HEK293 (cell line): ENCODE data around the gene SNX10.

ENCODE experiments used
- FEZF1 ChIP-seq: fragments of 450-650 bp; formaldehyde crosslinking; IDR thresholded peaks from 2 replicates; pipeline ENCODE4 v1.5.1; 2016; ENCODE audit warnings: missing biosample characterization, missing genetic modification characterization
- GLI4 ChIP-seq: fragments of 450-650 bp; formaldehyde crosslinking; IDR thresholded peaks from 2 replicates; pipeline ENCODE4 v1.5.1; 2016; ENCODE audit warnings: missing biosample characterization, missing genetic modification characterization
- KLF10 ChIP-seq: fragments of 450-650 bp; IDR thresholded peaks from 2 replicates; pipeline ENCODE4 v1.5.1; 2018; ENCODE audit warnings: missing biosample characterization, mild to moderate bottlenecking, missing genetic modification characterization
- REPIN1 ChIP-seq: fragments of 450-650 bp; formaldehyde crosslinking; IDR thresholded peaks from 2 replicates; pipeline ENCODE4 v1.5.1; 2017; ENCODE audit warnings: missing biosample characterization, missing genetic modification characterization, low read depth
- SP7 ChIP-seq: fragments of 450-650 bp; formaldehyde crosslinking; IDR thresholded peaks from 2 replicates; pipeline ENCODE4 v1.5.1; 2016; ENCODE audit warnings: missing biosample characterization, missing genetic modification characterization
- TRIM28 ChIP-seq: IDR thresholded peaks from 2 replicates; pipeline ENCODE4 v1.6.1; 2011; ENCODE audit warnings: low read length, control low read depth, borderline replicate concordance
- ZBTB21 ChIP-seq: fragments of 450-650 bp; formaldehyde crosslinking; IDR thresholded peaks from 2 replicates; pipeline ENCODE4 v1.5.1; 2017; ENCODE audit warnings: missing biosample characterization, missing genetic modification characterization
- ZFP37 ChIP-seq: fragments of 450-650 bp; formaldehyde crosslinking; IDR thresholded peaks from 2 replicates; pipeline ENCODE4 v1.5.1; 2016; ENCODE audit warnings: missing biosample characterization, missing genetic modification characterization
- ZNF169 ChIP-seq: fragments of 450-650 bp; formaldehyde crosslinking; IDR thresholded peaks from 2 replicates; pipeline ENCODE4 v1.5.1; 2016; ENCODE audit warnings: missing biosample characterization, missing genetic modification characterization
- ZNF184 ChIP-seq: fragments of 450-650 bp; IDR thresholded peaks from 2 replicates; pipeline ENCODE4 v1.5.1; 2018; ENCODE audit warnings: missing biosample characterization, mild to moderate bottlenecking, missing genetic modification characterization
- ZNF19 ChIP-seq: fragments of 450-650 bp; formaldehyde crosslinking; IDR thresholded peaks from 2 replicates; pipeline ENCODE4; 2016; ENCODE audit warnings: missing biosample characterization, missing genetic modification characterization, low read depth
- ZNF521 ChIP-seq: fragments of 450-650 bp; formaldehyde crosslinking; IDR thresholded peaks from 2 replicates; pipeline ENCODE4 v1.5.1; 2017; ENCODE audit warnings: missing biosample characterization, mild to moderate bottlenecking, missing genetic modification characterization
- ZNF529 ChIP-seq: fragments of 450-650 bp; formaldehyde crosslinking; IDR thresholded peaks from 2 replicates; pipeline ENCODE4 v1.5.1; 2017; ENCODE audit warnings: missing genetic modification characterization, missing biosample characterization; ENCODE audit not compliant: insufficient replicate concordance
- ZSCAN16 ChIP-seq: fragments of 450-650 bp; formaldehyde crosslinking; IDR thresholded peaks from 2 replicates; pipeline ENCODE4 v1.5.1; 2016; ENCODE audit warnings: missing biosample characterization, missing genetic modification characterization
- ZSCAN30 ChIP-seq: fragments of 450-650 bp; IDR thresholded peaks from 2 replicates; pipeline ENCODE4 v1.5.1; 2018; ENCODE audit warnings: missing biosample characterization, mild to moderate bottlenecking, missing genetic modification characterization, moderate library complexity
- TF ChIP-seq, protein P1 (sequence below): fragments of 450-650 bp; formaldehyde crosslinking; IDR thresholded peaks from 2 replicates; pipeline ENCODE4 v1.5.1; 2016; ENCODE audit warnings: missing biosample characterization, missing genetic modification characterization
- TF ChIP-seq, protein P2 (sequence below): fragments of 450-650 bp; formaldehyde crosslinking; IDR thresholded peaks from 2 replicates; pipeline ENCODE4 v1.5.1; 2016; ENCODE audit warnings: missing biosample characterization, missing genetic modification characterization
- TF ChIP-seq, protein P3 (sequence below): fragments of 450-650 bp; formaldehyde crosslinking; IDR thresholded peaks from 2 replicates; pipeline ENCODE4 v1.5.1; 2016; ENCODE audit warnings: missing biosample characterization, missing genetic modification characterization
- TF ChIP-seq, protein P4 (sequence below): fragments of 450-650 bp; IDR thresholded peaks from 2 replicates; pipeline ENCODE4 v1.5.1; 2018; ENCODE audit warnings: missing biosample characterization, mild to moderate bottlenecking, missing genetic modification characterization
- TF ChIP-seq, protein P5 (sequence below): fragments of 450-650 bp; formaldehyde crosslinking; IDR thresholded peaks from 2 replicates; pipeline ENCODE4 v1.5.1; 2017; ENCODE audit warnings: missing biosample characterization, missing genetic modification characterization
- TF ChIP-seq, protein P6 (sequence below): fragments of 450-650 bp; formaldehyde crosslinking; IDR thresholded peaks from 2 replicates; pipeline ENCODE4 v1.5.1; 2017; ENCODE audit warnings: missing biosample characterization, missing genetic modification characterization
- TF ChIP-seq, protein P7 (sequence below): fragments of 450-650 bp; formaldehyde crosslinking; IDR thresholded peaks from 2 replicates; pipeline ENCODE4 v1.5.1; 2016; ENCODE audit warnings: missing biosample characterization, missing genetic modification characterization
- TF ChIP-seq, protein P8 (sequence below): fragments of 450-650 bp; formaldehyde crosslinking; IDR thresholded peaks from 2 replicates; pipeline ENCODE4 v1.5.0; 2017; ENCODE audit warnings: missing biosample characterization, missing genetic modification characterization, borderline replicate concordance

SNX10 gene

DNA sequence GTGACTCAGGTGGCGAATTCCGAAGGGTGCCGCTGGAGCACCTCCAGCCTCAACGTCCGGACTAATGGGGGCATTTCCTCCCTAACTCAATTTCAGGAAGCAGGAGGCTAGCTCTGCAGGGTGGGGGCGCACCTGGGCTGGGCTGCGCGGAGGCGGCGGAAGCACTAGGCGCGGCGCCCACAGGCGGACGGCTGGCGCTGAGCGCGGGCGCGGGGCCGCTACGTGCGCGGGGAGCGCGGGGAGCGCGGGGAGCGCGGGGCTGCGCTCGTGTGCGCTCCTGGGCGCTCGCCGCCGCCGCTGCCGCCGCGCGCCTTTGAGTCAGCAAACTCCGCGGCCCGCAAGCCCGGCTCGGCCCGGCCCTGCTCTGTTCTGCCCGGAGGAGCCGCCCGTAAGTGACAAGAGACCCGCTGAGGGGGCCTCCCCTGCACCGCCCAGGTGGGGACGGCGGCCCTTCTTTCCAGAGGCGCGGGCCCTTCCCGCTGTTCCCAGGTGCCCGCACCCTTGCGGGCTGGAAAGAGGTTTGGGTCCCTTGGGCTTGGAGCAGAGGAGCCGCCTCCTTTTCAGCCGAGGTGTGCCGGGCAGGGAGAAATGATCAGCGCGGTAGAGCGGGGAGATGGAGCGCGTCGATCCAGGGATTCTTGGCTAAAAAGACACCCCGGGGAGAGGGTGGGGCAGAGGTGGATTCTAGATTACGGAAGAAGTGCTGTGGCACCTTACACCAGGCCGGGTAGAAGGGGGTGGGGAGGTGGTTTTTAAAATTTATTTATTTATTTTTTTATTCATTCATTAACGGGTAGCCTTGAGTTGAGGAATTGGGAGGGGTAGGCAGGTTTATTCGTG lies at the start of gene SNX10 (continued):
- TF ChIP-seq, protein P1, sequence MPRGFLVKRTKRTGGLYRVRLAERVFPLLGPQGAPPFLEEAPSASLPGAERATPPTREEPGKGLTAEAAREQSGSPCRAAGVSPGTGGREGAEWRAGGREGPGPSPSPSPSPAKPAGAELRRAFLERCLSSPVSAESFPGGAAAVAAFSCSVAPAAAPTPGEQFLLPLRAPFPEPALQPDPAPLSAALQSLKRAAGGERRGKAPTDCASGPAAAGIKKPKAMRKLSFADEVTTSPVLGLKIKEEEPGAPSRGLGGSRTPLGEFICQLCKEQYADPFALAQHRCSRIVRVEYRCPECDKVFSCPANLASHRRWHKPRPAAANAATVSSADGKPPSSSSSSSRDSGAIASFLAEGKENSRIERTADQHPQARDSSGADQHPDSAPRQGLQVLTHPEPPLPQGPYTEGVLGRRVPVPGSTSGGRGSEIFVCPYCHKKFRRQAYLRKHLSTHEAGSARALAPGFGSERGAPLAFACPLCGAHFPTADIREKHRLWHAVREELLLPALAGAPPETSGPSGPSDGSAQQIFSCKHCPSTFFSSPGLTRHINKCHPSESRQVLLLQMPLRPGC (tag by site-specific recombination) = no peak
- TF ChIP-seq, protein P2, sequence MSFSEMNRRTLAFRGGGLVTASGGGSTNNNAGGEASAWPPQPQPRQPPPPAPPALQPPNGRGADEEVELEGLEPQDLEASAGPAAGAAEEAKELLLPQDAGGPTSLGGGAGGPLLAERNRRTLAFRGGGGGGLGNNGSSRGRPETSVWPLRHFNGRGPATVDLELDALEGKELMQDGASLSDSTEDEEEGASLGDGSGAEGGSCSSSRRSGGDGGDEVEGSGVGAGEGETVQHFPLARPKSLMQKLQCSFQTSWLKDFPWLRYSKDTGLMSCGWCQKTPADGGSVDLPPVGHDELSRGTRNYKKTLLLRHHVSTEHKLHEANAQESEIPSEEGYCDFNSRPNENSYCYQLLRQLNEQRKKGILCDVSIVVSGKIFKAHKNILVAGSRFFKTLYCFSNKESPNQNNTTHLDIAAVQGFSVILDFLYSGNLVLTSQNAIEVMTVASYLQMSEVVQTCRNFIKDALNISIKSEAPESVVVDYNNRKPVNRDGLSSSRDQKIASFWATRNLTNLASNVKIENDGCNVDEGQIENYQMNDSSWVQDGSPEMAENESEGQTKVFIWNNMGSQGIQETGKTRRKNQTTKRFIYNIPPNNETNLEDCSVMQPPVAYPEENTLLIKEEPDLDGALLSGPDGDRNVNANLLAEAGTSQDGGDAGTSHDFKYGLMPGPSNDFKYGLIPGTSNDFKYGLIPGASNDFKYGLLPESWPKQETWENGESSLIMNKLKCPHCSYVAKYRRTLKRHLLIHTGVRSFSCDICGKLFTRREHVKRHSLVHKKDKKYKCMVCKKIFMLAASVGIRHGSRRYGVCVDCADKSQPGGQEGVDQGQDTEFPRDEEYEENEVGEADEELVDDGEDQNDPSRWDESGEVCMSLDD (tag by site-specific recombination) = no peak
- TF ChIP-seq, protein P3, sequence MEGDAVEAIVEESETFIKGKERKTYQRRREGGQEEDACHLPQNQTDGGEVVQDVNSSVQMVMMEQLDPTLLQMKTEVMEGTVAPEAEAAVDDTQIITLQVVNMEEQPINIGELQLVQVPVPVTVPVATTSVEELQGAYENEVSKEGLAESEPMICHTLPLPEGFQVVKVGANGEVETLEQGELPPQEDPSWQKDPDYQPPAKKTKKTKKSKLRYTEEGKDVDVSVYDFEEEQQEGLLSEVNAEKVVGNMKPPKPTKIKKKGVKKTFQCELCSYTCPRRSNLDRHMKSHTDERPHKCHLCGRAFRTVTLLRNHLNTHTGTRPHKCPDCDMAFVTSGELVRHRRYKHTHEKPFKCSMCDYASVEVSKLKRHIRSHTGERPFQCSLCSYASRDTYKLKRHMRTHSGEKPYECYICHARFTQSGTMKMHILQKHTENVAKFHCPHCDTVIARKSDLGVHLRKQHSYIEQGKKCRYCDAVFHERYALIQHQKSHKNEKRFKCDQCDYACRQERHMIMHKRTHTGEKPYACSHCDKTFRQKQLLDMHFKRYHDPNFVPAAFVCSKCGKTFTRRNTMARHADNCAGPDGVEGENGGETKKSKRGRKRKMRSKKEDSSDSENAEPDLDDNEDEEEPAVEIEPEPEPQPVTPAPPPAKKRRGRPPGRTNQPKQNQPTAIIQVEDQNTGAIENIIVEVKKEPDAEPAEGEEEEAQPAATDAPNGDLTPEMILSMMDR (tag by site-specific recombination) = peak; percentile 46
- TF ChIP-seq KLF10 (tag by site-specific recombination) = no peak
- no peak for TF ChIP-seq SP7
- no peak for TF ChIP-seq REPIN1 (tag by site-specific recombination)
- TF ChIP-seq ZFP37 (tag by site-specific recombination) = no peak
- no peak; the same call in 1 of the 2 replicates for TF ChIP-seq TRIM28
- TF ChIP-seq ZSCAN30 (tag by site-specific recombination) = no peak
- no peak for TF ChIP-seq FEZF1 (tag by site-specific recombination)
- TF ChIP-seq ZNF521 (tag by site-specific recombination) = no peak
- TF ChIP-seq, protein P4, sequence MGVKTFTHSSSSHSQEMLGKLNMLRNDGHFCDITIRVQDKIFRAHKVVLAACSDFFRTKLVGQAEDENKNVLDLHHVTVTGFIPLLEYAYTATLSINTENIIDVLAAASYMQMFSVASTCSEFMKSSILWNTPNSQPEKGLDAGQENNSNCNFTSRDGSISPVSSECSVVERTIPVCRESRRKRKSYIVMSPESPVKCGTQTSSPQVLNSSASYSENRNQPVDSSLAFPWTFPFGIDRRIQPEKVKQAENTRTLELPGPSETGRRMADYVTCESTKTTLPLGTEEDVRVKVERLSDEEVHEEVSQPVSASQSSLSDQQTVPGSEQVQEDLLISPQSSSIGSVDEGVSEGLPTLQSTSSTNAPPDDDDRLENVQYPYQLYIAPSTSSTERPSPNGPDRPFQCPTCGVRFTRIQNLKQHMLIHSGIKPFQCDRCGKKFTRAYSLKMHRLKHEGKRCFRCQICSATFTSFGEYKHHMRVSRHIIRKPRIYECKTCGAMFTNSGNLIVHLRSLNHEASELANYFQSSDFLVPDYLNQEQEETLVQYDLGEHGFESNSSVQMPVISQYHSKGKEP (tag by site-specific recombination) = no peak
- TF ChIP-seq, protein P5, sequence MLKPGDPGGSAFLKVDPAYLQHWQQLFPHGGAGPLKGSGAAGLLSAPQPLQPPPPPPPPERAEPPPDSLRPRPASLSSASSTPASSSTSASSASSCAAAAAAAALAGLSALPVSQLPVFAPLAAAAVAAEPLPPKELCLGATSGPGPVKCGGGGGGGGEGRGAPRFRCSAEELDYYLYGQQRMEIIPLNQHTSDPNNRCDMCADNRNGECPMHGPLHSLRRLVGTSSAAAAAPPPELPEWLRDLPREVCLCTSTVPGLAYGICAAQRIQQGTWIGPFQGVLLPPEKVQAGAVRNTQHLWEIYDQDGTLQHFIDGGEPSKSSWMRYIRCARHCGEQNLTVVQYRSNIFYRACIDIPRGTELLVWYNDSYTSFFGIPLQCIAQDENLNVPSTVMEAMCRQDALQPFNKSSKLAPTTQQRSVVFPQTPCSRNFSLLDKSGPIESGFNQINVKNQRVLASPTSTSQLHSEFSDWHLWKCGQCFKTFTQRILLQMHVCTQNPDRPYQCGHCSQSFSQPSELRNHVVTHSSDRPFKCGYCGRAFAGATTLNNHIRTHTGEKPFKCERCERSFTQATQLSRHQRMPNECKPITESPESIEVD (tag by site-specific recombination) = no peak
- TF ChIP-seq ZBTB21 (tag by site-specific recombination) = no peak
- TF ChIP-seq ZNF529 = no peak
- TF ChIP-seq, protein P6, sequence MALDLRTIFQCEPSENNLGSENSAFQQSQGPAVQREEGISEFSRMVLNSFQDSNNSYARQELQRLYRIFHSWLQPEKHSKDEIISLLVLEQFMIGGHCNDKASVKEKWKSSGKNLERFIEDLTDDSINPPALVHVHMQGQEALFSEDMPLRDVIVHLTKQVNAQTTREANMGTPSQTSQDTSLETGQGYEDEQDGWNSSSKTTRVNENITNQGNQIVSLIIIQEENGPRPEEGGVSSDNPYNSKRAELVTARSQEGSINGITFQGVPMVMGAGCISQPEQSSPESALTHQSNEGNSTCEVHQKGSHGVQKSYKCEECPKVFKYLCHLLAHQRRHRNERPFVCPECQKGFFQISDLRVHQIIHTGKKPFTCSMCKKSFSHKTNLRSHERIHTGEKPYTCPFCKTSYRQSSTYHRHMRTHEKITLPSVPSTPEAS (tag by site-specific recombination) = no peak
- no peak for TF ChIP-seq GLI4 (tag by site-specific recombination)
- TF ChIP-seq, protein P7, sequence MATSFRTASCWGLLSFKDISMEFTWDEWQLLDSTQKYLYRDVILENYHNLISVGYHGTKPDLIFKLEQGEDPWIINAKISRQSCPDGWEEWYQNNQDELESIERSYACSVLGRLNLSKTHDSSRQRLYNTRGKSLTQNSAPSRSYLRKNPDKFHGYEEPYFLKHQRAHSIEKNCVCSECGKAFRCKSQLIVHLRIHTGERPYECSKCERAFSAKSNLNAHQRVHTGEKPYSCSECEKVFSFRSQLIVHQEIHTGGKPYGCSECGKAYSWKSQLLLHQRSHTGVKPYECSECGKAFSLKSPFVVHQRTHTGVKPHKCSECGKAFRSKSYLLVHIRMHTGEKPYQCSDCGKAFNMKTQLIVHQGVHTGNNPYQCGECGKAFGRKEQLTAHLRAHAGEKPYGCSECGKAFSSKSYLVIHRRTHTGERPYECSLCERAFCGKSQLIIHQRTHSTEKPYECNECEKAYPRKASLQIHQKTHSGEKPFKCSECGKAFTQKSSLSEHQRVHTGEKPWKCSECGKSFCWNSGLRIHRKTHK (tag by site-specific recombination) = no peak
- no peak for TF ChIP-seq ZNF19 (tag by site-specific recombination)
- TF ChIP-seq, protein P8, sequence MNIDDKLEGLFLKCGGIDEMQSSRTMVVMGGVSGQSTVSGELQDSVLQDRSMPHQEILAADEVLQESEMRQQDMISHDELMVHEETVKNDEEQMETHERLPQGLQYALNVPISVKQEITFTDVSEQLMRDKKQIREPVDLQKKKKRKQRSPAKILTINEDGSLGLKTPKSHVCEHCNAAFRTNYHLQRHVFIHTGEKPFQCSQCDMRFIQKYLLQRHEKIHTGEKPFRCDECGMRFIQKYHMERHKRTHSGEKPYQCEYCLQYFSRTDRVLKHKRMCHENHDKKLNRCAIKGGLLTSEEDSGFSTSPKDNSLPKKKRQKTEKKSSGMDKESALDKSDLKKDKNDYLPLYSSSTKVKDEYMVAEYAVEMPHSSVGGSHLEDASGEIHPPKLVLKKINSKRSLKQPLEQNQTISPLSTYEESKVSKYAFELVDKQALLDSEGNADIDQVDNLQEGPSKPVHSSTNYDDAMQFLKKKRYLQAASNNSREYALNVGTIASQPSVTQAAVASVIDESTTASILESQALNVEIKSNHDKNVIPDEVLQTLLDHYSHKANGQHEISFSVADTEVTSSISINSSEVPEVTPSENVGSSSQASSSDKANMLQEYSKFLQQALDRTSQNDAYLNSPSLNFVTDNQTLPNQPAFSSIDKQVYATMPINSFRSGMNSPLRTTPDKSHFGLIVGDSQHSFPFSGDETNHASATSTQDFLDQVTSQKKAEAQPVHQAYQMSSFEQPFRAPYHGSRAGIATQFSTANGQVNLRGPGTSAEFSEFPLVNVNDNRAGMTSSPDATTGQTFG = no peak
- TF ChIP-seq ZNF184 = no peak
- no peak for TF ChIP-seq ZNF169
- no peak for TF ChIP-seq ZSCAN16 (tag by site-specific recombination)
